SK-N-SH (cell line): ENCODE data around the gene UNK. TPM values are rescaled to one million over a fixed set of nuclear protein-coding genes. Genes with fewer than 3 reads are reported as not detected.

Experiments used
- CTCF ChIA-PET: fragments of 300-600, 350-600 bp; formaldehyde crosslinking; extraction: SDS; loops from one replicate; lab custom pipeline; 2021; lab: Yijun Ruan, JAX
- POLR2A ChIA-PET: fragments of 350-600 bp; sonication (Branson Sonifier 250); formaldehyde crosslinking; extraction: SDS; loops from one replicate; lab custom pipeline; 2020; ENCODE audit warnings: antibody characterized with exemption, inconsistent platforms; lab: Yijun Ruan, JAX
- DNase-seq: peaks from one replicate; pipeline ENCODE4 v3.0.0; 2012
- H2AFZ ChIP-seq: fragments of 200-600 bp; sonication (generic); 2 replicates; pipeline ENCODE4 v1.8.1; 2016; ENCODE audit warnings: antibody characterized with exemption, mild to moderate bottlenecking, low read depth
- H3F3A ChIP-seq: fragments of 200-600 bp; sonication (generic); replicated peaks from 2 replicates; pipeline ENCODE3; 2016; ENCODE audit warnings: antibody characterized with exemption, mild to moderate bottlenecking; ENCODE audit not compliant: insufficient read depth
- H3K27ac ChIP-seq, 2 experiments: fragments of 200-500 bp in 1 of 2; fragments of 200-600 bp in 1 of 2; sonication (Bioruptor generic) in 1 of 2; sonication (generic), shearing (Covaris generic) in 1 of 2; 2 replicates each; pipeline versions ENCODE4 v1.5.1 to v1.6.1; 2014 to 2016; ENCODE audit warnings: low read depth in 2 of 2, inconsistent platforms in 1 of 2, low read length in 1 of 2, mild to moderate bottlenecking in 1 of 2, mixed read lengths in 1 of 2
- H3K27me3 ChIP-seq: fragments of 200-600 bp; sonication (generic), shearing (Covaris generic); 2 replicates; pipeline ENCODE4 v1.6.1; 2016; ENCODE audit warnings: mixed run types; ENCODE audit not compliant: insufficient read depth
- H3K36me3 ChIP-seq, 2 experiments: fragments of 200-500 bp in 1 of 2; fragments of 200-600 bp in 1 of 2; sonication (Bioruptor generic) in 1 of 2; sonication (generic) in 1 of 2; replicated peaks in 1 of 2; 2 replicates each; pipeline versions ENCODE3 to v1.5.1; 2014 to 2016; ENCODE audit warnings: low read length in 1 of 2, mild to moderate bottlenecking in 1 of 2; ENCODE audit not compliant: insufficient read depth in 2 of 2, control insufficient read depth in 1 of 2
- H3K4me1 ChIP-seq, 2 experiments: fragments of 200-500 bp in 1 of 2; fragments of 200-600 bp in 1 of 2; sonication (Bioruptor generic) in 1 of 2; sonication (generic), shearing (Covaris generic) in 1 of 2; 2 replicates each; pipeline versions ENCODE4 v1.5.1 to v1.6.1; 2014 to 2016; ENCODE audit warnings: low read depth in 1 of 2, low read length in 1 of 2, mixed run types in 1 of 2; ENCODE audit not compliant: insufficient read depth in 2 of 2, control insufficient read depth in 1 of 2
- H3K4me2 ChIP-seq: fragments of 200-600 bp; sonication (generic), shearing (Covaris generic); 2 replicates; pipeline ENCODE4 v1.6.1; 2017; ENCODE audit warnings: mixed run types
- H3K4me3 ChIP-seq, 2 experiments: fragments of 200-500 bp in 1 of 2; fragments of 200-600 bp in 1 of 2; sonication (Bioruptor generic) in 1 of 2; sonication (generic), shearing (Covaris generic) in 1 of 2; 2 replicates each; pipeline versions ENCODE4 v1.5.1 to v1.8.1; 2014 to 2016; ENCODE audit warnings: low read depth in 2 of 2, inconsistent platforms in 1 of 2, low read length in 1 of 2, mild to moderate bottlenecking in 1 of 2, mixed read lengths in 1 of 2, moderate library complexity in 1 of 2
- H3K79me2 ChIP-seq: fragments of 200-600 bp; sonication (generic); 2 replicates; pipeline ENCODE4 v1.8.1; 2017; ENCODE audit warnings: mild to moderate bottlenecking; ENCODE audit not compliant: insufficient read depth
- H3K9ac ChIP-seq: fragments of 200-600 bp; sonication (generic); 2 replicates; pipeline ENCODE4 v1.6.1; 2017; ENCODE audit warnings: mixed run types
- H3K9me2 ChIP-seq: fragments of 200-600 bp; sonication (generic); 2 replicates; pipeline ENCODE4 v1.6.1; 2017; ENCODE audit warnings: mixed run types
- H3K9me3 ChIP-seq: fragments of 200-600 bp; sonication (generic); 2 replicates; pipeline ENCODE4 v1.6.1; 2017; ENCODE audit warnings: mixed run types, mild to moderate bottlenecking, moderate library complexity
- H4K20me1 ChIP-seq: fragments of 200-600 bp; sonication (generic); 2 replicates; pipeline ENCODE4 v1.6.1; 2017; ENCODE audit warnings: mild to moderate bottlenecking, mixed run types; ENCODE audit not compliant: insufficient read depth
- CTCF ChIP-seq: fragments of 200-600 bp; sonication (generic); IDR thresholded peaks from 2 replicates; pipeline ENCODE4 v1.6.1; 2017; ENCODE audit warnings: antibody characterized with exemption, mild to moderate bottlenecking, moderate library complexity
- EZH2phosphoT487 ChIP-seq: fragments of 200-600 bp; sonication (generic); IDR thresholded peaks from 2 replicates; pipeline ENCODE4 v1.6.1; 2017; ENCODE audit warnings: low read depth, mixed run types, mild to moderate bottlenecking, antibody characterized with exemption, moderate library complexity, borderline replicate concordance
- GABPA ChIP-seq: IDR thresholded peaks from 2 replicates; pipeline ENCODE4 v1.4.0; 2012; ENCODE audit warnings: low read depth, mild to moderate bottlenecking
- GATA2 ChIP-seq: sonication (generic); formaldehyde crosslinking; IDR thresholded peaks from 2 replicates; pipeline ENCODE4 v1.5.0; 2020; ENCODE audit warnings: mild to moderate bottlenecking, missing genetic modification reagents
- JUND ChIP-seq: IDR thresholded peaks from 2 replicates; pipeline ENCODE4 v1.4.0; 2012
- MEF2A ChIP-seq: IDR thresholded peaks from 2 replicates; pipeline ENCODE4 v1.4.0; 2012; ENCODE audit warnings: low read depth, borderline replicate concordance
- NFIC ChIP-seq: IDR thresholded peaks from 2 replicates; pipeline ENCODE4 v1.4.0; 2012; ENCODE audit warnings: borderline replicate concordance
- NRF1 ChIP-seq: IDR thresholded peaks from 2 replicates; pipeline ENCODE4 v1.6.1; 2012; ENCODE audit warnings: low read depth, mild to moderate bottlenecking, low read length
- POLR2AphosphoS5 ChIP-seq: IDR thresholded peaks from 2 replicates; pipeline ENCODE4 v1.6.1; 2012; ENCODE audit warnings: low read depth, low read length
- RAD21 ChIP-seq: IDR thresholded peaks from 2 replicates; pipeline ENCODE4 v1.6.1; 2012; ENCODE audit warnings: mild to moderate bottlenecking, low read length
- RCOR1 ChIP-seq: fragments of 150-350 bp; IDR thresholded peaks from 2 replicates; pipeline ENCODE4 v1.6.1; 2017; ENCODE audit warnings: antibody characterized with exemption, low read length
- REST ChIP-seq: IDR thresholded peaks from 2 replicates; pipeline ENCODE4 v1.6.1; 2012; ENCODE audit warnings: mild to moderate bottlenecking, low read depth, low read length, moderate library complexity
- RXRA ChIP-seq: IDR thresholded peaks from 2 replicates; pipeline ENCODE4 v1.4.0; 2012; ENCODE audit warnings: low read depth, mild to moderate bottlenecking, borderline replicate concordance
- SIN3A ChIP-seq: IDR thresholded peaks from 2 replicates; pipeline ENCODE4 v1.6.1; 2012; ENCODE audit warnings: low read depth, mild to moderate bottlenecking, low read length, moderate library complexity, borderline replicate concordance
- TCF12 ChIP-seq: IDR thresholded peaks from 2 replicates; pipeline ENCODE4 v1.4.0; 2012
- USF2 ChIP-seq: fragments of 150-350 bp; IDR thresholded peaks from 2 replicates; pipeline ENCODE4 v1.6.1; 2017; ENCODE audit warnings: antibody characterized with exemption, low read length, low read depth, borderline replicate concordance
- ZBTB33 ChIP-seq: IDR thresholded peaks from 2 replicates; pipeline ENCODE4 v1.4.0; 2012; ENCODE audit warnings: low read depth, borderline replicate concordance
- WGBS: methylation state at CpG from one replicate; pipeline ENCODE4 v1.1.6; 2017; ENCODE audit warnings: low lambda C conversion rate; 5-methylcytosine and 5-hydroxymethylcytosine counted together
- polyA plus RNA-seq, 3 experiments: library from polyadenylated mRNA; depleted of rRNA; stranded (reverse); fragments of >200 nt; gene quantifications; 2 replicates each; pipeline ENCODE4 v1.2.3, GENCODE V29; 2012

The UNK gene
- polyA plus RNA-seq, 1 of the 3 experiments (the other 2 are of a cell fraction): 24.8 TPM

- H3K79me2 ChIP-seq: no peaks in the 10 kb centered on the region
- no peaks in the 10 kb centered on the region for H3F3A ChIP-seq
- ChIA-PET POLR2A (no interaction called here), CTCF (interaction anchor here (0.7 to 16.5 kb wide), 4 partner anchors 3 to 57 kb away, joined by 3 to 326 read pairs (median 164); partner anchors contain the start of gene UNC13D)
- peaks cover 4 to 26% of the 10 kb centered on the region in 2 experiments; a peak in 2 of 4 replicates for H3K4me1 ChIP-seq
- WGBS: 90% methylated on average over 29 of the region's 36 CpGs
- H3K9me3 ChIP-seq: no peaks in the 10 kb centered on the region
- H3K36me3 ChIP-seq: no peaks in the 10 kb centered on the region
- no peaks in the 10 kb centered on the region for H3K27me3 ChIP-seq
- no peak overlapping the region for H3K4me2 ChIP-seq
- H4K20me1 ChIP-seq: no peaks in the 10 kb centered on the region
- no peak overlapping the region for H3K4me3 ChIP-seq
- TF ChIP-seq RXRA (no peak), RCOR1 (no peak)
- DNase-seq: no peak
- H3K9ac ChIP-seq: no peak overlapping the region
- H3K27ac ChIP-seq: no peak overlapping the region
- no peaks in the 10 kb centered on the region for H3K9me2 ChIP-seq
- H2AFZ ChIP-seq: no peak overlapping the region
Observed at GRCh38 chr17:75839942-75840798, 55.6 kb downstream of the UNK start.

- Histone ChIP-seq H3F3A (no peaks in the 10 kb centered on the region), H3K4me3 (no peak overlapping the region), H4K20me1 (no peaks in the 10 kb centered on the region), H3K4me1 (peaks cover 4 to 32% of the 10 kb centered on the region in 2 experiments; a peak in 3 of 4 replicates), H2AFZ (no peak overlapping the region), H3K27me3 (no peaks in the 10 kb centered on the region), H3K27ac (no peak overlapping the region), H3K79me2 (no peaks in the 10 kb centered on the region), H3K9me3 (no peaks in the 10 kb centered on the region), H3K9ac (no peak overlapping the region), H3K4me2 (no peak overlapping the region), H3K9me2 (no peaks in the 10 kb centered on the region), H3K36me3 (peaks cover 0 to 2% of the 10 kb centered on the region in 2 experiments)
- CTCF ChIA-PET: interaction anchor here (0.7 to 16.5 kb wide), 4 partner anchors 2 to 58 kb away, joined by 3 to 326 read pairs (median 164); partner anchors contain the start of gene UNC13D
- WGBS: 74% methylated on average over 7 of the region's 7 CpGs
- no peak for TF ChIP-seq GABPA
- TF ChIP-seq SIN3A: no peak
- TF ChIP-seq RXRA: no peak
- TF ChIP-seq TCF12: no peak
- TF ChIP-seq MEF2A: no peak
- no peak for TF ChIP-seq REST
- TF ChIP-seq CTCF: no peak
- TF ChIP-seq RCOR1: no peak
- TF ChIP-seq NFIC: no peak
- TF ChIP-seq ZBTB33: no peak
- TF ChIP-seq POLR2AphosphoS5: no peak
- no peak for TF ChIP-seq JUND
- no peak for TF ChIP-seq EZH2phosphoT487
- TF ChIP-seq RAD21: no peak
- no peak for TF ChIP-seq GATA2 (CRISPR knock-in tag)
- TF ChIP-seq NRF1: no peak
- TF ChIP-seq USF2: no peak
- POLR2A ChIA-PET: no interaction called here
- no peak for DNase-seq
Observed at GRCh38 chr17:75840799-75841164, 56.2 kb downstream of the UNK start.
